Stimulated activated naive B cell treated with anti-CD40 and anti-IgM and Interleukin-4, amounts not matched to agents 10 μg/mL and 1 μg/mL and 100 μg/mL, for 72 hours (primary cell): Measurements from ENCODE around the gene DSTN.

ENCODE experiments used
- ATAC-seq, 2 donors: fragments of 150-1000 bp; cut with Tn5 transposase; replicated peaks; 2 replicates each; pipeline ENCODE4 v1.10.0; 2021; ENCODE audit warnings: moderate library complexity in 1 of 2
- DNase-seq: peaks from one replicate; pipeline ENCODE4 v3.0.0; 2021
- H3K27ac Mint-ChIP-seq: one replicate; pipeline ENCODE4 v1.8.0; 2022; ENCODE audit warnings: mild to moderate bottlenecking, mixed read lengths
- H3K27me3 Mint-ChIP-seq, 2 donors: one replicate each; pipeline ENCODE4 v1.8.0; 2022; ENCODE audit warnings: mixed read lengths in 2 of 2
- H3K36me3 Mint-ChIP-seq, 2 donors: one replicate each; pipeline ENCODE4 v1.8.0; 2022; ENCODE audit warnings: mixed read lengths in 2 of 2, mild to moderate bottlenecking in 1 of 2
- H3K4me1 Mint-ChIP-seq, 2 donors: one replicate each; pipeline ENCODE4 v1.8.0; 2022; ENCODE audit warnings: mixed read lengths in 2 of 2, mild to moderate bottlenecking in 1 of 2
- H3K4me3 Mint-ChIP-seq, 2 donors: one replicate each; pipeline ENCODE4 v1.8.0; 2022; ENCODE audit warnings: mild to moderate bottlenecking in 2 of 2, mixed read lengths in 2 of 2, moderate library complexity in 1 of 2
- H3K9me3 Mint-ChIP-seq, 2 donors: one replicate each; pipeline ENCODE4 v1.8.0; 2022; ENCODE audit warnings: mixed read lengths in 2 of 2, mild to moderate bottlenecking in 1 of 2

The DSTN gene

GRCh38 chr20:17579369-17580039 is 9.6 kb downstream of the DSTN start:
- peaks cover 0 to 3% of the 10 kb centered on the region in 2 donors for H3K36me3 Mint-ChIP-seq
- ATAC-seq (no peak), DNase-seq (no peak)
- no peaks in the 10 kb centered on the region for H3K9me3 Mint-ChIP-seq
- peaks cover 4 to 9% of the 10 kb centered on the region in 2 donors for H3K4me1 Mint-ChIP-seq
- H3K4me3 Mint-ChIP-seq: no peak overlapping the region
- H3K27ac Mint-ChIP-seq: peak overlapping the region; percentile 20
- H3K27me3 Mint-ChIP-seq: no peaks in the 10 kb centered on the region

GRCh38 chr20:17580895-17581294 is 11.0 kb downstream of the DSTN start:
- no peak for DNase-seq
- Mint-ChIP-seq H3K9me3 (no peaks in the 10 kb centered on the region), H3K36me3 (peaks cover 0 to 3% of the 10 kb centered on the region in 2 donors), H3K27ac (no peak overlapping the region), H3K4me3 (no peak overlapping the region), H3K4me1 (peaks cover 4 to 9% of the 10 kb centered on the region in 2 donors), H3K27me3 (no peaks in the 10 kb centered on the region)
- no peak for ATAC-seq

GRCh38 chr20:17583126-17583525 is 13.3 kb downstream of the DSTN start:
- H3K4me1 Mint-ChIP-seq: peaks cover 4 to 9% of the 10 kb centered on the region in 2 donors
- no peaks in the 10 kb centered on the region for H3K27me3 Mint-ChIP-seq
- peaks cover 2 to 4% of the 10 kb centered on the region in 2 donors for H3K36me3 Mint-ChIP-seq
- no peak for DNase-seq
- ATAC-seq: no peak
- no peaks in the 10 kb centered on the region for H3K9me3 Mint-ChIP-seq
- H3K27ac Mint-ChIP-seq: no peak overlapping the region
- H3K4me3 Mint-ChIP-seq: no peak overlapping the region

GRCh38 chr20:17584689-17585088 is 14.8 kb downstream of the DSTN start:
- H3K9me3 Mint-ChIP-seq: no peaks in the 10 kb centered on the region
- H3K4me1 Mint-ChIP-seq: peaks cover 2 to 9% of the 10 kb centered on the region in 2 donors
- peaks cover 2 to 6% of the 10 kb centered on the region in 2 donors for H3K36me3 Mint-ChIP-seq
- H3K4me3 Mint-ChIP-seq: no peak overlapping the region
- no peaks in the 10 kb centered on the region for H3K27me3 Mint-ChIP-seq
- no peak overlapping the region for H3K27ac Mint-ChIP-seq
- no peak for DNase-seq
- ATAC-seq: no peak

- no peak overlapping the region for H3K27ac Mint-ChIP-seq
- DNase-seq: no peak
- H3K27me3 Mint-ChIP-seq: no peaks in the 10 kb centered on the region
- H3K36me3 Mint-ChIP-seq: peaks cover 2 to 3% of the 10 kb centered on the region in 2 donors
- H3K4me3 Mint-ChIP-seq: no peak overlapping the region
- H3K4me1 Mint-ChIP-seq: peaks cover 3 to 5% of the 10 kb centered on the region in 2 donors
- H3K9me3 Mint-ChIP-seq: no peaks in the 10 kb centered on the region
- no peak for ATAC-seq
Observed at GRCh38 chr20:17586250-17586649, 16.4 kb downstream of the DSTN start.

GRCh38 chr20:17587148-17587547 is 17.3 kb downstream of the DSTN start:
- no peak for DNase-seq
- Mint-ChIP-seq H3K4me3 (no peak overlapping the region), H3K9me3 (no peaks in the 10 kb centered on the region), H3K36me3 (peaks cover 3 to 5% of the 10 kb centered on the region in 2 donors), H3K27me3 (no peaks in the 10 kb centered on the region), H3K27ac (no peak overlapping the region), H3K4me1 (peaks cover 3 to 5% of the 10 kb centered on the region in 2 donors)
- no peak for ATAC-seq

GRCh38 chr20:17587824-17588223 is 17.9 kb downstream of the DSTN start:
- no peak for ATAC-seq
- Mint-ChIP-seq H3K27ac (no peak overlapping the region), H3K4me3 (no peak overlapping the region), H3K9me3 (no peaks in the 10 kb centered on the region), H3K4me1 (peaks cover 3 to 8% of the 10 kb centered on the region in 2 donors), H3K36me3 (peaks cover 5% of the 10 kb centered on the region in 2 donors), H3K27me3 (no peaks in the 10 kb centered on the region)
- DNase-seq: no peak

GRCh38 chr20:17589161-17589834 is 19.4 kb downstream of the DSTN start:
- peaks cover 5 to 8% of the 10 kb centered on the region in 2 donors for H3K36me3 Mint-ChIP-seq
- no peak for ATAC-seq
- no peaks in the 10 kb centered on the region for H3K27me3 Mint-ChIP-seq
- H3K4me3 Mint-ChIP-seq: no peak overlapping the region
- no peaks in the 10 kb centered on the region for H3K9me3 Mint-ChIP-seq
- no peak overlapping the region for H3K27ac Mint-ChIP-seq
- DNase-seq: no peak
- H3K4me1 Mint-ChIP-seq: peaks cover 5 to 11% of the 10 kb centered on the region in 2 donors

GRCh38 chr20:17590245-17590644 is 20.4 kb downstream of the DSTN start:
- Mint-ChIP-seq H3K27ac (no peak overlapping the region), H3K4me1 (peaks cover 11 to 20% of the 10 kb centered on the region in 2 donors), H3K9me3 (no peaks in the 10 kb centered on the region), H3K4me3 (no peak overlapping the region), H3K36me3 (peaks cover 5 to 8% of the 10 kb centered on the region in 2 donors), H3K27me3 (no peaks in the 10 kb centered on the region)
- ATAC-seq: no peak
- no peak for DNase-seq

GRCh38 chr20:17593902-17594301 is 24.0 kb downstream of the DSTN start:
- H3K36me3 Mint-ChIP-seq: peaks cover 5 to 10% of the 10 kb centered on the region in 2 donors
- DNase-seq: no peak
- H3K4me3 Mint-ChIP-seq: no peak overlapping the region
- peaks cover 11 to 26% of the 10 kb centered on the region in 2 donors for H3K4me1 Mint-ChIP-seq
- H3K27me3 Mint-ChIP-seq: no peaks in the 10 kb centered on the region
- no peak for ATAC-seq
- H3K27ac Mint-ChIP-seq: no peak overlapping the region
- H3K9me3 Mint-ChIP-seq: peaks cover 0 to 1% of the 10 kb centered on the region in 2 donors

GRCh38 chr20:17594443-17594842 is 24.6 kb downstream of the DSTN start:
- Mint-ChIP-seq H3K27me3 (no peaks in the 10 kb centered on the region), H3K4me1 (peaks cover 11 to 26% of the 10 kb centered on the region in 2 donors), H3K9me3 (peaks cover 0 to 1% of the 10 kb centered on the region in 2 donors), H3K36me3 (peaks cover 5 to 10% of the 10 kb centered on the region in 2 donors), H3K27ac (no peak overlapping the region), H3K4me3 (no peak overlapping the region)
- no peak for ATAC-seq
- no peak for DNase-seq

- Mint-ChIP-seq H3K36me3 (peaks cover 8 to 13% of the 10 kb centered on the region in 2 donors), H3K27ac (no peak overlapping the region), H3K4me3 (no peak overlapping the region), H3K9me3 (peaks cover 0 to 1% of the 10 kb centered on the region in 2 donors), H3K27me3 (no peaks in the 10 kb centered on the region), H3K4me1 (peaks cover 9 to 21% of the 10 kb centered on the region in 2 donors)
- no peak for DNase-seq
- ATAC-seq: no peak
Observed at GRCh38 chr20:17595856-17596255, 26.0 kb downstream of the DSTN start.

- Mint-ChIP-seq H3K4me3 (no peak overlapping the region), H3K4me1 (peaks cover 9 to 16% of the 10 kb centered on the region in 2 donors), H3K27ac (no peak overlapping the region), H3K36me3 (peaks cover 8 to 13% of the 10 kb centered on the region in 2 donors), H3K9me3 (peaks cover 0 to 1% of the 10 kb centered on the region in 2 donors), H3K27me3 (no peaks in the 10 kb centered on the region)
- ATAC-seq (no peak), DNase-seq (no peak)
Observed at GRCh38 chr20:17598013-17598550, 28.2 kb downstream of the DSTN start.

- ATAC-seq (no peak), DNase-seq (no peak)
- Mint-ChIP-seq H3K27ac (no peak overlapping the region), H3K9me3 (peaks cover 0 to 1% of the 10 kb centered on the region in 2 donors), H3K36me3 (peaks cover 12 to 16% of the 10 kb centered on the region in 2 donors), H3K4me3 (no peak overlapping the region), H3K27me3 (no peaks in the 10 kb centered on the region), H3K4me1 (peaks cover 3 to 5% of the 10 kb centered on the region in 2 donors)
Observed at GRCh38 chr20:17601957-17602356, 32.1 kb downstream of the DSTN start.

GRCh38 chr20:17602493-17602892 is 32.6 kb downstream of the DSTN start:
- no peak overlapping the region for H3K4me3 Mint-ChIP-seq
- peaks cover 0 to 1% of the 10 kb centered on the region in 2 donors for H3K9me3 Mint-ChIP-seq
- no peak overlapping the region for H3K27ac Mint-ChIP-seq
- ATAC-seq (no peak), DNase-seq (no peak)
- H3K27me3 Mint-ChIP-seq: no peaks in the 10 kb centered on the region
- H3K4me1 Mint-ChIP-seq: peaks cover 3 to 5% of the 10 kb centered on the region in 2 donors
- H3K36me3 Mint-ChIP-seq: peaks cover 12 to 14% of the 10 kb centered on the region in 2 donors
